ENCODE results near the gene BGN. TPM values are rescaled to one million over a fixed set of nuclear protein-coding genes. Genes with fewer than 3 reads are reported as not detected.
A peak's percentile ranks its signal among the peaks of the same experiment; 100 is the strongest.

BGN gene
- total and polyA plus RNA-seq, 5 donors, result 167 to 244 (median 204) TPM

- DNase-seq (peak in 1 of 3 donors; percentile 40), ATAC-seq (no peak)
- Histone ChIP-seq H3K4me3 (ENCODE audit: low read length) (peak overlapping the region; percentile 11), H3K27me3 (ENCODE audit: control insufficient read depth, insufficient read depth) (no peaks in the 10 kb centered on the region), H3K4me1 (ENCODE audit: control insufficient read depth, insufficient read depth, low read length) (peaks cover 1% of the 10 kb centered on the region), H3K9me3 (ENCODE audit: control insufficient read depth, low read length) (no peaks in the 10 kb centered on the region), H3K27ac (ENCODE audit: low read length) (no peak overlapping the region)
- intact Hi-C loops (cut with DNase I), result no loop called here
- WGBS, result 27% methylated on average over 8 of the region's 8 CpGs
Measured at GRCh38 chrX:153496590-153496959, 1.8 kb downstream of the BGN start.

GRCh38 chrX:153498453-153498852, 3.7 kb downstream of the BGN start:
- DNase-seq (no peak), ATAC-seq (no peak)
- Histone ChIP-seq H3K4me1 (ENCODE audit: control insufficient read depth, insufficient read depth, low read length) (no peaks in the 10 kb centered on the region), H3K4me3 (ENCODE audit: low read length) (no peak overlapping the region), H3K27ac (ENCODE audit: low read length) (no peak overlapping the region), H3K27me3 (ENCODE audit: control insufficient read depth, insufficient read depth) (no peaks in the 10 kb centered on the region), H3K9me3 (ENCODE audit: control insufficient read depth, low read length) (no peaks in the 10 kb centered on the region)
- WGBS, result 51% methylated on average over 7 of the region's 7 CpGs
- intact Hi-C loops (cut with DNase I), result no loop called here

GRCh38 chrX:153499341-153499740, 4.6 kb downstream of the BGN start:
- H3K27me3 ChIP-seq (ENCODE audit: control insufficient read depth, insufficient read depth), result no peaks in the 10 kb centered on the region
- H3K9me3 ChIP-seq (ENCODE audit: control insufficient read depth, low read length), result no peaks in the 10 kb centered on the region
- no peak for ATAC-seq
- no peaks in the 10 kb centered on the region for H3K4me1 ChIP-seq (ENCODE audit: control insufficient read depth, insufficient read depth, low read length)
- intact Hi-C loops (cut with DNase I), result no loop called here
- no peak overlapping the region for H3K27ac ChIP-seq (ENCODE audit: low read length)
- 51% methylated on average over 15 of the region's 15 CpGs for WGBS
- H3K4me3 ChIP-seq (ENCODE audit: low read length), result no peak overlapping the region
- DNase-seq, result peak in 1 of 3 donors; percentile 71

- DNase-seq (peak; percentile 60 to 80 (median 80)), ATAC-seq (peak; percentile 18 to 46)
- no peak overlapping the region for H3K4me3 ChIP-seq (ENCODE audit: low read length)
- WGBS, result 68% methylated on average over 17 of the region's 17 CpGs
- no peaks in the 10 kb centered on the region for H3K9me3 ChIP-seq (ENCODE audit: control insufficient read depth, low read length)
- no peaks in the 10 kb centered on the region for H3K27me3 ChIP-seq (ENCODE audit: control insufficient read depth, insufficient read depth)
- no peaks in the 10 kb centered on the region for H3K4me1 ChIP-seq (ENCODE audit: control insufficient read depth, insufficient read depth, low read length)
- intact Hi-C loops (cut with DNase I), result no loop called here
- H3K27ac ChIP-seq (ENCODE audit: low read length), result no peak overlapping the region
Measured at GRCh38 chrX:153499876-153500275, 5.1 kb downstream of the BGN start.

- no peaks in the 10 kb centered on the region for H3K27me3 ChIP-seq (ENCODE audit: control insufficient read depth, insufficient read depth)
- H3K9me3 ChIP-seq (ENCODE audit: control insufficient read depth, low read length), result no peaks in the 10 kb centered on the region
- WGBS, result 80% methylated on average over 9 of the region's 9 CpGs
Measured at GRCh38 chrX:153500676-153501280, 6.0 kb downstream of the BGN start.

GRCh38 chrX:153501530-153501929, 6.8 kb downstream of the BGN start:
- intact Hi-C loops (cut with DNase I), result no loop called here
- H3K27me3 ChIP-seq (ENCODE audit: control insufficient read depth, insufficient read depth), result no peaks in the 10 kb centered on the region
- no peaks in the 10 kb centered on the region for H3K4me1 ChIP-seq (ENCODE audit: control insufficient read depth, insufficient read depth, low read length)
- 63% methylated on average over 8 of the region's 8 CpGs for WGBS
- DNase-seq (peak in 1 of 3 donors; percentile 24), ATAC-seq (no peak)
- H3K9me3 ChIP-seq (ENCODE audit: control insufficient read depth, low read length), result no peaks in the 10 kb centered on the region
- H3K4me3 ChIP-seq (ENCODE audit: low read length), result no peak overlapping the region
- no peak overlapping the region for H3K27ac ChIP-seq (ENCODE audit: low read length)

More at GRCh38 chrX:153500676-153501280, 6.0 kb downstream of the BGN start:
- DNase-seq (no peak), ATAC-seq (no peak)
- Histone ChIP-seq H3K4me3 (ENCODE audit: low read length) (no peak overlapping the region), H3K4me1 (ENCODE audit: control insufficient read depth, insufficient read depth, low read length) (no peaks in the 10 kb centered on the region), H3K27ac (ENCODE audit: low read length) (no peak overlapping the region)
- intact Hi-C loops (cut with DNase I), result no loop called here

GRCh38 chrX:153502131-153502530, 7.4 kb downstream of the BGN start:
- DNase-seq, result no peak
- Histone ChIP-seq H3K27ac (ENCODE audit: low read length) (no peak overlapping the region), H3K4me3 (ENCODE audit: low read length) (no peak overlapping the region), H3K27me3 (ENCODE audit: control insufficient read depth, insufficient read depth) (no peaks in the 10 kb centered on the region), H3K4me1 (ENCODE audit: control insufficient read depth, insufficient read depth, low read length) (no peaks in the 10 kb centered on the region), H3K9me3 (ENCODE audit: control insufficient read depth, low read length) (no peaks in the 10 kb centered on the region)
- intact Hi-C loops (cut with DNase I), result no loop called here
- ATAC-seq, result no peak
- WGBS, result 74% methylated on average over 10 of the region's 10 CpGs

GRCh38 chrX:153502796-153503195, 8.0 kb downstream of the BGN start:
- Histone ChIP-seq H3K27ac (ENCODE audit: low read length) (no peak overlapping the region), H3K4me3 (ENCODE audit: low read length) (no peak overlapping the region), H3K9me3 (ENCODE audit: control insufficient read depth, low read length) (no peaks in the 10 kb centered on the region), H3K4me1 (ENCODE audit: control insufficient read depth, insufficient read depth, low read length) (no peaks in the 10 kb centered on the region), H3K27me3 (ENCODE audit: control insufficient read depth, insufficient read depth) (no peaks in the 10 kb centered on the region)
- no peak for ATAC-seq
- 80% methylated on average over 14 of the region's 14 CpGs for WGBS
- DNase-seq, result no peak
- intact Hi-C loops (cut with DNase I), result no loop called here

GRCh38 chrX:153504445-153505016, 9.8 kb downstream of the BGN start:
- no peaks in the 10 kb centered on the region for H3K9me3 ChIP-seq (ENCODE audit: control insufficient read depth, low read length)
- DNase-seq (no peak), ATAC-seq (no peak)
- H3K4me3 ChIP-seq (ENCODE audit: low read length), result no peak overlapping the region
- intact Hi-C loops (cut with DNase I), result loop anchor here in 1 of 4 donors (5.0 kb wide), 1 partner anchor 472 kb away; no protein-coding TSS in a partner anchor
- no peak overlapping the region for H3K27ac ChIP-seq (ENCODE audit: low read length)
- 75% methylated on average over 26 of the region's 26 CpGs for WGBS
- no peaks in the 10 kb centered on the region for H3K27me3 ChIP-seq (ENCODE audit: control insufficient read depth, insufficient read depth)
- H3K4me1 ChIP-seq (ENCODE audit: control insufficient read depth, insufficient read depth, low read length), result no peaks in the 10 kb centered on the region

- Histone ChIP-seq H3K4me3 (ENCODE audit: low read length) (no peak overlapping the region), H3K27ac (ENCODE audit: low read length) (no peak overlapping the region), H3K27me3 (ENCODE audit: control insufficient read depth, insufficient read depth) (no peaks in the 10 kb centered on the region), H3K9me3 (ENCODE audit: control insufficient read depth, low read length) (no peaks in the 10 kb centered on the region), H3K4me1 (ENCODE audit: control insufficient read depth, insufficient read depth, low read length) (no peaks in the 10 kb centered on the region)
- intact Hi-C loops (cut with DNase I), result loop anchor here in 1 of 4 donors (5.0 kb wide), 1 partner anchor 473 kb away; no protein-coding TSS in a partner anchor
- ATAC-seq, result no peak
- DNase-seq, result no peak
- 79% methylated on average over 18 of the region's 18 CpGs for WGBS
Measured at GRCh38 chrX:153505361-153505760, 10.6 kb downstream of the BGN start.

GRCh38 chrX:153507484-153508178, 12.9 kb downstream of the BGN start:
- H3K9me3 ChIP-seq (ENCODE audit: control insufficient read depth, low read length), result no peaks in the 10 kb centered on the region
- no peaks in the 10 kb centered on the region for H3K4me1 ChIP-seq (ENCODE audit: control insufficient read depth, insufficient read depth, low read length)
- H3K27ac ChIP-seq (ENCODE audit: low read length), result no peak overlapping the region
- no peak overlapping the region for H3K4me3 ChIP-seq (ENCODE audit: low read length)
- intact Hi-C loops (cut with DNase I), result loop anchor here in 1 of 4 donors (5.0 kb wide), 1 partner anchor 475 kb away; no protein-coding TSS in a partner anchor
- ATAC-seq (peak; percentile 75 to 84), DNase-seq (peak; percentile 82 to 93 (median 93))
- no peaks in the 10 kb centered on the region for H3K27me3 ChIP-seq (ENCODE audit: control insufficient read depth, insufficient read depth)
- WGBS, result 17% methylated on average over 19 of the region's 19 CpGs
